ENCODE results near the gene SAMD4A.

Gene SAMD4A

GRCh38 chr14:54565785-54566409 lies 1.0 kb upstream of the SAMD4A start:
- DNase-seq (ENCODE audit: low read depth in 2 of 2) = peak; percentile 91 to 93

GRCh38 chr14:54567224-54567638 lies 303 bp downstream of the SAMD4A start:
- no peak for DNase-seq (ENCODE audit: low read depth in 2 of 2)

GRCh38 chr14:54567639-54568561 lies 972 bp downstream of the SAMD4A start:
- no peak for DNase-seq (ENCODE audit: low read depth in 2 of 2)

DNA sequence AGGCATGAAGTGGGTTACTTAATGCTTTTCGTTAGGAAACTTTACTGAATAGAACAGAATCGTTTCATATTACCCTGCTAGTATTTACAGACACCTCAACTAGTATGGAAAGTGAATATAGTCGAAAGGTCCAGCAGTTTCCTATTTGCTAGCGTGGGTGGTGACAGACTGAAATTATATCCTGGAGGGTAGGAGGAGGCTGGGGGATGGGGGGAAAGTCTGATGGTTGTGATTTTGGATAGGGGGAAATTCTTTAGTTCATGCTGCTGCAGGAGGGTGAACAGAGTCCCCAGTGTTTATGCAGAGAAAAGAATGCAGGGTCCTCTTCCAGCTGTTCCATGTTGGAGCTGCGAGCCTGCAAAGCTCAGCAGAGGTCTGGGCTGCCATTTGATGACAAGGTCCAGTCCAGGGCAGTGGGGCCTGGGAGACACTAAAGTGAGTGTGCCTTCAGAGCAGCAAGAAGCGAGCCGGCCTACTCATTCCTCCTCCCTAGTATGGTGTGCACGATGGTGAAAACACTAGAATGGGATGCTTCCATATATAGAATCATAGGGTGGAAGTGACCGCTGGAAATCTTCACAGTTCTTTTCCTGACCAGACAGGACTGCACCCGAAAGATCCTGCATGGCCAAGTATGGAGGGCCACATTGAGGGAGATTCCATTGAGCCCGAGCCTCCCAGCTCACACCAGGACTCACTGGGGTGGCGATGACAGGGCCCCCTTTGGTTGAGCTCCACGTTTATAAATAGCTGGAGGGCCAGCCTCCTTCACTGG lies 2.1 kb downstream of the SAMD4A start:
- DNase-seq (ENCODE audit: low read depth in 2 of 2) = no peak

DNA sequence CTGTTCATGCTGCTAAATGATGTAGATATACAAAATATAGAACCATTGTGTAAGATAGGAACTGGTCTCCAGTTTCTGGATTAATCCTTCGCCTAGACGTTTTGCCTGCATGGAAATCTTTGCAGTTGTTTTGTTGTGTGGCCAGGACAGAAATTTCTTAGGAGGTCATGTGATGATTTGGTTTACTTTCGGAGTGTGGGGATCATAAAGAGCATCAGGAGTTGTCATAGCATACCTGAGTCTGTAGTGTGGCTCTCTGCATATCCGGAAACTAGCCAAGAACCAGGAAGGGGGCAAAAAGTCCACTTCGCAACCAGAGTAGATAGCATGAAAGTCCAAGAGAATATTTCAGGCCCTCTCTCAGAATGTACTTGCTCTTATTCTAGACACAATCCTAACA lies 3.1 kb downstream of the SAMD4A start:
- DNase-seq (ENCODE audit: low read depth in 2 of 2) = no peak

DNA sequence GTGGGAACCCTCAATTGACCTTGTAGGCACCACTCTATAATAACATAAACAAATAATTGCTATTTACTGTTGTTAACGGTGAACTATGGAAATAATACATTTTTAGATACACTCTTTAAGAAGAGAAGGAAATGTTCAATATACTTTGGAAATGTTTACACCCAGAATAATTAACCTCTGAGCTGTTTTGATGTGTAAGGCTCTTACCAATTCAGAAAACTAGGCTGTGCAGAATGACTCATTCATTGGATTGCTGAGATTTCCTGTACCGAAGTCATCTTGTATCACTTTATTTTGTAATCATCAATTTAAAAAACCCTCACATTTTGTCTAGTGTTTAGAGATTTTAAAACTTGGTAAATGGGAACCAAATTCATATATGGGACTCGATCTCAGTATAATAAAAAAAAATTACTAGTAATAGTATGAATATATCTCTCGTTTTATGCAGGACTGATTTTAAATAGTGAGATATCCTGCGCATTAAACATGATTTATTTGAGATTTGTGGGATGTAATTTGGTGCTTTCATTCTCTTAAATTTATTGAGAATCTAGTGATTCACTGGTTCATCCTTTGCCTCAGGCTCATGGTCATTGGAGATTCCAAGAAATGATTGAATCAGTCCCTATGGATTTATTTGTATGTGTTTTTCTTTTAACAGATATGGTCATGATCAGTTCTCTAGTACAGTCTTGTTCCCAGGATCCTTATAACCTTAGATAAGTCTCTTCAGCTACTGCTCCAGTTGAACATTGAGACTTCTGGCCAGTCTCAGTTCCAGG lies 3.9 kb downstream of the SAMD4A start:
- DNase-seq (ENCODE audit: low read depth in 2 of 2) = no peak

GRCh38 chr14:54572316-54572715 lies 5.4 kb downstream of the SAMD4A start:
- no peak for DNase-seq (ENCODE audit: low read depth in 2 of 2)

GRCh38 chr14:54574528-54574927 lies 7.6 kb downstream of the SAMD4A start:
- DNase-seq (ENCODE audit: low read depth in 2 of 2) = no peak

GRCh38 chr14:54577494-54577893 lies 10.6 kb downstream of the SAMD4A start:
- no peak for DNase-seq (ENCODE audit: low read depth in 2 of 2)

DNA sequence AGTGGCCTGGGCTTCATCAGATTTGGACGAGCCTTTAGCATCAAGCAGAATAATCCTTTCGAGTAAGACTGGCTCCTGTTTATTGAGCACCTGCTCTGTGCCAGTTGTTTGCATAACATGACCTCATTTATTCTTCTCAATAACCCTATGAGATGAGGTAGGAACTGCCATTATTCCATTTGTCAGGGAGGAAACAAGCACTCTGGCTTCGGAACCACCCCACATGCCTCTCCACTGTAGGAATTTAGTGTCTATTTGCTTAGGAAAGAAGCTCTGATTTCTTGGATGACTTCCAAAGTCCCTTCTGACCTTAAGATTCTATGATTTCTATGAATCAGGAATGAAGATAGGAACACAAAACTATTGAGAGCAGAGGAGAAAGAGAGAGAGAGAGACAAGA lies 11.0 kb downstream of the SAMD4A start:
- DNase-seq (ENCODE audit: low read depth in 2 of 2) = no peak

DNA sequence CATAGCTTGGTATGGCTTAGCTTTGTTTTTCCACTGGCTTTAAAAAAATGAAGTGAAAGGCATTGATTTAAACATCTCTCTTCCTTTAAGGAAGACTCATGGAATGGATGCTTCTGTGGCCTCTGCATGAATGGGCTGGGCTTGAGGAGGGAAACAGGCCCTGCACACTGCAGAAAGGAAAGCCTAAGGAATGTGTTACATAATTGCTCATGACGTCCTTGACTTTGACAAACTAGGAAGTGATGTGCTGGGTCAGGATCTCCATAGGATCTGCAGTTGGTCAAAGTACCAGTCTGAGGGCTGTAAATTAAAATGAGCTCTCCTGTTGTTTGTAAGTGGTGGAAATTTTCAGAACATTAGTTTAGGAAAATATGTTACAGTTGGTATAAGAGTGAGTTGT lies 12.7 kb downstream of the SAMD4A start:
- DNase-seq (ENCODE audit: low read depth in 2 of 2) = no peak

DNA sequence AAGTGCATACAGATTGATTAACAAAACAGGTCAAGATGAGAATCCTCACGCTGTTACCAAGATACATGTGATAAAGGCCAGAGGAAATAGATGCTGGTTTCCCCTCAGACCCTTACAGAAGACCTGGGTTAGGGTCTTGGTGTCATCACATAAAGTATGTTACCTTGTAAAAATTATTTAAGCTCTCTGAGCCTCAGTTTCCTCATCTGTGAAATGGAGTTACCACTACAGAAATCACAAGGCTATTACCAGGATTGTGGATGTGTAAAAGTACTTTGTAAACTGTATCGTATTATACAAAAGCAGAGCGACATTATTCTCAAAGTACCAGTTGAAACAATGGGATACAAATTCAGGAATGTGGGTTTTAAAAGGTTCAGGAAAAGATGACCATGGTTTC lies 14.0 kb downstream of the SAMD4A start:
- no peak for DNase-seq (ENCODE audit: low read depth in 2 of 2)

GRCh38 chr14:54582334-54582733 lies 15.4 kb downstream of the SAMD4A start:
- no peak for DNase-seq (ENCODE audit: low read depth in 2 of 2)

- no peak for DNase-seq (ENCODE audit: low read depth in 2 of 2)
These were observed 17.2 kb downstream of the SAMD4A start for GRCh38 chr14:54584097-54584496.

GRCh38 chr14:54585214-54585613 lies 18.3 kb downstream of the SAMD4A start:
- DNase-seq (ENCODE audit: low read depth in 2 of 2) = no peak

DNA sequence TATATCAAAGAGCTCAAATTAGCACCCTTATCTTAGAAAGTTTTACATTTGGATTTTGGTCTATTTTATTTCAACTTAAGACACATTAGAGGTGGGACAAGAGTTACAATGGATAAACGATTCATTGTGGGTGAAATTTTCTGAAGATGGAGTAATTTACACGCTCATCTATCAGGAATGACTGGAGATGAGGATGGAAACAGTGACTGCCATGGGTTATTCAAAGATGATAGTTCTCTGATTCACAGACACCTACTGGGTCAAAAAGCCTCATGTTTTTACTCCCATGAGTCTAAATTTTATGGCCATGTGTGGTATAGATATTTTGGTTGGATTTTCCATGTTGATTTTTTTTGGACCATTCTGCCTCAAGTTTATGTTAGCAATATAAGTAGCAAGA lies 22.1 kb downstream of the SAMD4A start:
- no peak for DNase-seq (ENCODE audit: low read depth in 2 of 2)

GRCh38 chr14:54589843-54590242 lies 22.9 kb downstream of the SAMD4A start:
- no peak for DNase-seq (ENCODE audit: low read depth in 2 of 2)

GRCh38 chr14:54590481-54590880 lies 23.6 kb downstream of the SAMD4A start:
- no peak for DNase-seq (ENCODE audit: low read depth in 2 of 2)

GRCh38 chr14:54591461-54591860 lies 24.5 kb downstream of the SAMD4A start:
- DNase-seq (ENCODE audit: low read depth in 2 of 2) = no peak

GRCh38 chr14:54591866-54592265 lies 24.9 kb downstream of the SAMD4A start:
- DNase-seq (ENCODE audit: low read depth in 2 of 2) = no peak

DNA sequence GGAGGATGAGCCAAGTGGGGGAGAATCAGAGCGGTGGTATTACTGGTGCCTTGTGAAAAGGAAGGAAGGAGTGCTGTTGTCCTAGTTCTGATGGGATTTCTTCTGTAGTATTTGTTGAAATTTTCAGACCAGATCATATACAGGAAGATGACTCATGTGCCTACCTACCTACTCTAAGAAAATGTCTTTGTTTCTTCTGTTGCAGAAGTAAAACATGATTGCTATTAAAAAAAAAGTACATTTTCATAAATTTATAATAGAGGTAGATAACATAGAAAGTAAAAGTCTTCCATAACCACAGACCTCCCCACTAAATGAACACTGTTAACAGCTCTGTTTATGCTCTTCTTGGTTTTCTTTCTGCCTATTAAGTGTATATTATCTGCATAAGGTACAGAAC lies 26.9 kb downstream of the SAMD4A start:
- DNase-seq (ENCODE audit: low read depth in 2 of 2) = no peak

- DNase-seq (ENCODE audit: low read depth in 2 of 2) = no peak
These were observed 27.6 kb downstream of the SAMD4A start for GRCh38 chr14:54594537-54594936.

All from fibroblast of skin of left quadriceps (primary cell).